Smooth muscle cell (in vitro differentiated cells): ENCODE results near the gene DNPEP. TPM values are rescaled to one million over a fixed set of nuclear protein-coding genes. Genes with fewer than 3 reads are reported as not detected.

Experiments used
- DNase-seq: peaks from one replicate; lab custom pipeline; 2025; ENCODE audit not compliant: unreplicated experiment; lab: John Stamatoyannopoulos, UW
- H2AFZ ChIP-seq: fragments of 200-600 bp; sonication (generic); 2 replicates; pipeline ENCODE4 v1.6.0; 2016; ENCODE audit warnings: antibody characterized with exemption, low read depth, mild to moderate bottlenecking
- H3F3A ChIP-seq: fragments of 200-600 bp; sonication (generic); 2 replicates; pipeline ENCODE4 v1.6.0; 2017; ENCODE audit warnings: antibody characterized with exemption, low read depth
- H3K27ac ChIP-seq: fragments of 200-600 bp; sonication (generic); 2 replicates; pipeline ENCODE4 v1.5.1; 2016; ENCODE audit warnings: low read depth, mild to moderate bottlenecking
- H3K27me3 ChIP-seq: fragments of 200-600 bp; sonication (generic); 2 replicates; pipeline ENCODE4 v1.6.1; 2016; ENCODE audit warnings: low read depth, mild to moderate bottlenecking
- H3K36me3 ChIP-seq: fragments of 200-600 bp; sonication (generic); 2 replicates; pipeline ENCODE4 v1.5.1; 2016; ENCODE audit warnings: low read depth
- H3K4me1 ChIP-seq: fragments of 200-600 bp; sonication (generic); 2 replicates; pipeline ENCODE4 v1.5.1; 2016; ENCODE audit warnings: low read depth
- H3K4me2 ChIP-seq: fragments of 200-600 bp; sonication (generic); 2 replicates; pipeline ENCODE4 v1.6.0; 2016; ENCODE audit warnings: mild to moderate bottlenecking
- H3K4me3 ChIP-seq: fragments of 200-600 bp; sonication (generic); 2 replicates; pipeline ENCODE4 v1.5.1; 2016; ENCODE audit warnings: mild to moderate bottlenecking
- H3K79me2 ChIP-seq: fragments of 200-600 bp; sonication (generic); 2 replicates; pipeline ENCODE4 v1.6.0; 2016; ENCODE audit warnings: low read depth, mild to moderate bottlenecking
- H3K9ac ChIP-seq: fragments of 200-600 bp; sonication (generic); 2 replicates; pipeline ENCODE4 v1.6.0; 2016; ENCODE audit warnings: low read depth
- H3K9me3 ChIP-seq: fragments of 200-600 bp; sonication (generic); replicated peaks from 2 replicates; pipeline ENCODE4 v1.5.1; 2016; ENCODE audit warnings: low read depth
- H4K20me1 ChIP-seq: fragments of 200-600 bp; sonication (generic); 2 replicates; pipeline ENCODE4 v1.6.0; 2016; ENCODE audit warnings: low read depth
- WGBS: methylation state at CpG from one replicate; pipeline ENCODE4 v1.1.7; 2016; ENCODE audit warnings: low lambda C conversion rate; 5-methylcytosine and 5-hydroxymethylcytosine counted together
- polyA plus RNA-seq: library from polyadenylated mRNA; unstranded; fragments of >200 nt; fragmentation: Nextera tagmentation; extraction: Ambion mirVana; gene quantifications from 2 replicates; pipeline ENCODE4 v1.2.1, GENCODE V29; 2016
- total RNA-seq: library from RNA; depleted of rRNA; stranded (reverse); fragments of >200 nt; gene quantifications from 2 replicates; pipeline ENCODE4 v1.2.3, GENCODE V29; 2014
- TF ChIP-seq, protein P1 (sequence below): fragments of 200-600 bp; sonication (generic); IDR thresholded peaks from 2 replicates; pipeline ENCODE4 v1.5.1; 2017; ENCODE audit warnings: borderline replicate concordance, mild to moderate bottlenecking, antibody characterized with exemption; ENCODE audit not compliant: insufficient read depth, poor library complexity, severe bottlenecking

Gene DNPEP
- total and polyA plus RNA-seq, 2 experiments from 2014 or later, result 48.1 to 137 TPM

DNA sequence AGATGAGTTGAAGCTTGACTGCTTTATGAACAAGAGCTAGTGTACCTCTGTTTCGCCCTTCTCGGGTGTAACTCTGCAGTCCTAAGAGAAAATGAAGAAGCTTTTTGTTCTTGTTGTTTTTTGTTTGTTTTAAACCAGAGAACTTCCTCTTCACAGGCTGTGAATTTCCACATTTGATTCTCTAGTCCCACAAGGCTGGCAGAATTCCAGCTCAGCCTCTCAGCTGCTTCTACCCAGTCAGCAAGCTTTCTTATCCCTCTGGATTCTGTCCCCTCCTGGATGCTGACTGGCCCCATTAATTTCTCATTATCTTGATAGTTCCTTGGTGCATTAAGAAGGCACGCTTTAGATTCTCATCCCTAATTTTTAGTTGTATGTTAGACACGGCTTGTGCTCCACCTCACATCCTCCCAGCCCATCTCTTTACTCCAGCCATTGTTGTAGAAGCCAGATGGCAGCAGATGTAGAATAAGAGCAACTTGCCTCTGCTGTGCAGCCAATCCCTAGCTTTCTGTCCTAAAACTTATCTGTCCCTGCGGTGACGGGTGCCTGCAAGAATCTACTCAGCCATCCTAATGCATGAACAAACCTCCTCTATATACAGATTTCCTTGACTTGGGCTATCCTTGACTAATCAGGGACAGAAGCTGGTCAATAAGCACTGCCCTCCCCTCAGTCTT, 42.8 kb downstream of the DNPEP start:
- TF ChIP-seq, protein P1, sequence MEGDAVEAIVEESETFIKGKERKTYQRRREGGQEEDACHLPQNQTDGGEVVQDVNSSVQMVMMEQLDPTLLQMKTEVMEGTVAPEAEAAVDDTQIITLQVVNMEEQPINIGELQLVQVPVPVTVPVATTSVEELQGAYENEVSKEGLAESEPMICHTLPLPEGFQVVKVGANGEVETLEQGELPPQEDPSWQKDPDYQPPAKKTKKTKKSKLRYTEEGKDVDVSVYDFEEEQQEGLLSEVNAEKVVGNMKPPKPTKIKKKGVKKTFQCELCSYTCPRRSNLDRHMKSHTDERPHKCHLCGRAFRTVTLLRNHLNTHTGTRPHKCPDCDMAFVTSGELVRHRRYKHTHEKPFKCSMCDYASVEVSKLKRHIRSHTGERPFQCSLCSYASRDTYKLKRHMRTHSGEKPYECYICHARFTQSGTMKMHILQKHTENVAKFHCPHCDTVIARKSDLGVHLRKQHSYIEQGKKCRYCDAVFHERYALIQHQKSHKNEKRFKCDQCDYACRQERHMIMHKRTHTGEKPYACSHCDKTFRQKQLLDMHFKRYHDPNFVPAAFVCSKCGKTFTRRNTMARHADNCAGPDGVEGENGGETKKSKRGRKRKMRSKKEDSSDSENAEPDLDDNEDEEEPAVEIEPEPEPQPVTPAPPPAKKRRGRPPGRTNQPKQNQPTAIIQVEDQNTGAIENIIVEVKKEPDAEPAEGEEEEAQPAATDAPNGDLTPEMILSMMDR, result no peak
- H2AFZ ChIP-seq, result no peak overlapping the region
- WGBS, result 62% methylated on average over 6 of the region's 6 CpGs

DNA sequence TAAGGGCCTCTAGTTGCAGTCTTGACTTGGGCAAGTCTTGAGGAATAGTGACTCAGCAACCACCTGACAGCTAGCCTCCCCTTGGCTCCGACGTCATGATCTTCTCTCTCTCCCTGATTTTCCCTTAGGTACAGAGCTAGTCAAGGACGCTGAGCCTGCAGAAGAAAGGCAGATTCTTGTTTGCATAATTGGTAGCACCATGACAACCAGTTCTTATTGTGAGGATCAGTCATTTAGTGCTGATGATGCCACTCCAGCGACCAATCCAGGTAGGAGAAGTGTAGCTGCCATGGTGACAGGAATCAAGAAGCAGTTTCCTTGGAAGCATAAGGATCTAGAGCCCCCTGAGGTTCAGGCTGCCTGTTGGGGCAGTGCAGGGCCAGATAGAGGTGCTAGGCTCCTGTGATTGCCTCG, 52.3 kb downstream of the DNPEP start:
- Histone ChIP-seq H3K4me3 (no peak overlapping the region), H3K36me3 (no peaks in the 10 kb centered on the region), H3K4me2 (no peak overlapping the region), H3K27me3 (peaks cover 78% of the 10 kb centered on the region), H3K4me1 (no peaks in the 10 kb centered on the region), H2AFZ (no peak overlapping the region), H4K20me1 (no peaks in the 10 kb centered on the region), H3K27ac (no peak overlapping the region), H3K79me2 (no peaks in the 10 kb centered on the region), H3F3A (no peaks in the 10 kb centered on the region), H3K9me3 (no peaks in the 10 kb centered on the region), H3K9ac (no peak overlapping the region)
- TF ChIP-seq, protein P1, result no peak
- no peak for DNase-seq
- 55% methylated on average over 5 of the region's 5 CpGs for WGBS

More for the DNA sequence above, 42.8 kb downstream of the DNPEP start:
- H3K4me2 ChIP-seq, result no peak overlapping the region
- no peak overlapping the region for H3K27ac ChIP-seq
- H3K9me3 ChIP-seq, result no peaks in the 10 kb centered on the region
- H3K4me3 ChIP-seq, result no peak overlapping the region
- H3K4me1 ChIP-seq, result no peaks in the 10 kb centered on the region
- no peaks in the 10 kb centered on the region for H3K36me3 ChIP-seq
- peaks cover 23% of the 10 kb centered on the region for H3K27me3 ChIP-seq
- DNase-seq, result no peak
- H3F3A ChIP-seq, result no peaks in the 10 kb centered on the region
- H3K9ac ChIP-seq, result no peak overlapping the region
- H3K79me2 ChIP-seq, result no peaks in the 10 kb centered on the region
- H4K20me1 ChIP-seq, result no peaks in the 10 kb centered on the region

DNA sequence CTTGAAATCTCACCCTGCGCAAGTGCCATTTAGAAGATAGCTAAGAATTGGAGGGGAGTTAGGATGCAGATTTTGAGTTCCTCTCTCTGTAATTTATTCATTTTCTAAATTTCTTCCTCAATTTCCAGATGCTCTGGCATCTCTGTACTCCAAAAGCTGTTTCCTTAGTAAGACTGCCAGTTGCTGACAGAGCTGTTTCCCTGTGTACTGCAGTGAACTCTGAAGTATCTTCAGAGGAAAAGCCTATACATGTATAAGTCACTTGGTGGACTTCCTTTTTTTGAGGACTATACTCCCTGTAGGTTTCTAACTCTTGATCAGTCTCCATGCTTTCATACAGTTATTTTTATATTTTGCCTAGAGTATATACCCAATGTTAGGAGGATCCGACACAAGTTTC, 53.6 kb downstream of the DNPEP start:
- 98% methylated on average over 2 of the region's 2 CpGs for WGBS
- Histone ChIP-seq H3K4me2 (no peak overlapping the region), H2AFZ (no peak overlapping the region), H3K4me3 (no peak overlapping the region), H3K27ac (no peak overlapping the region), H3K9ac (no peak overlapping the region), H3K9me3 (no peaks in the 10 kb centered on the region), H4K20me1 (no peaks in the 10 kb centered on the region), H3K79me2 (no peaks in the 10 kb centered on the region), H3K4me1 (no peaks in the 10 kb centered on the region), H3K36me3 (no peaks in the 10 kb centered on the region), H3F3A (no peaks in the 10 kb centered on the region), H3K27me3 (peaks cover 79% of the 10 kb centered on the region)
- DNase-seq, result no peak
- TF ChIP-seq, protein P1, result no peak

DNA sequence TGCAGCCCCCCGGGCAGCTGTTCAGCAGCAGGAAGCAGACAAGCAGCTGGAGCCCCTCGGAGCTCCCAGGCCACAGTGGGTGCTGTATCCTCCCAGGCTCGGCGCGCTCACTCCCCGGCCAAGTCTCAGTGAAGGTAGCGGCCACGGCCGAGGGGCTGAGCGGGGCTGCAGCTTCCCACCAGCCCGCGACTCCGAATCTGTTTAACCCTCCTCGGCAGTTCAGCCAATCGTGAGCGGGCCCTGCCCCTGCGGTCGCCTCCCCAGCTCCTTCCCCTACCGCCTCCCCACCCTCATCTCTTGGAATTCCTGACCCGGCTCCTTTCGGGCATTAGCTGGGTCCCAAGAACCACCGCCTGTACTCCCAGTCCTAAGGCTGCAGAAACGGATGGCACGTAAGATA, 55.2 kb downstream of the DNPEP start, which contains the start of gene RESP18:
Gene RESP18 (minus strand): TSS at position 203 of the 400 bp plus-strand sequence.
- Histone ChIP-seq H3K36me3 (no peaks in the 10 kb centered on the region), H3K4me3 (no peak within 1 kb of the TSS), H3K4me1 (no peaks in the 10 kb centered on the region), H3K9ac (no peak within 1 kb of the TSS), H4K20me1 (no peaks in the 10 kb centered on the region), H2AFZ (no peak within 1 kb of the TSS), H3K27ac (no peak within 1 kb of the TSS), H3K79me2 (no peaks in the 10 kb centered on the region), H3K9me3 (no peaks in the 10 kb centered on the region), H3F3A (no peaks in the 10 kb centered on the region), H3K27me3 (peaks cover 78% of the 10 kb centered on the region), H3K4me2 (peak within 1 kb of the TSS; percentile 59)
- TF ChIP-seq, protein P1, result no peak
- DNase-seq, result no peak
- 21% methylated on average over 23 of the region's 24 CpGs for WGBS
